SK-N-SH (cell line): ENCODE data around the gene EMX1. TPM values are rescaled to one million over a fixed set of nuclear protein-coding genes. Genes with fewer than 3 reads are reported as not detected.

ENCODE experiments used
- CTCF ChIA-PET: fragments of 300-600, 350-600 bp; formaldehyde crosslinking; extraction: SDS; loops from one replicate; lab custom pipeline; 2021; lab: Yijun Ruan, JAX
- POLR2A ChIA-PET: fragments of 350-600 bp; sonication (Branson Sonifier 250); formaldehyde crosslinking; extraction: SDS; loops from one replicate; lab custom pipeline; 2020; ENCODE audit warnings: antibody characterized with exemption, inconsistent platforms; lab: Yijun Ruan, JAX
- DNase-seq: peaks from one replicate; pipeline ENCODE4 v3.0.0; 2012
- H2AFZ ChIP-seq: fragments of 200-600 bp; sonication (generic); 2 replicates; pipeline ENCODE4 v1.8.1; 2016; ENCODE audit warnings: antibody characterized with exemption, mild to moderate bottlenecking, low read depth
- H3F3A ChIP-seq: fragments of 200-600 bp; sonication (generic); replicated peaks from 2 replicates; pipeline ENCODE3; 2016; ENCODE audit warnings: antibody characterized with exemption, mild to moderate bottlenecking; ENCODE audit not compliant: insufficient read depth
- H3K27ac ChIP-seq, 2 experiments: fragments of 200-500 bp in 1 of 2; fragments of 200-600 bp in 1 of 2; sonication (Bioruptor generic) in 1 of 2; sonication (generic), shearing (Covaris generic) in 1 of 2; 2 replicates each; pipeline versions ENCODE4 v1.5.1 to v1.6.1; 2014 to 2016; ENCODE audit warnings: low read depth in 2 of 2, inconsistent platforms in 1 of 2, low read length in 1 of 2, mild to moderate bottlenecking in 1 of 2, mixed read lengths in 1 of 2
- H3K27me3 ChIP-seq: fragments of 200-600 bp; sonication (generic), shearing (Covaris generic); 2 replicates; pipeline ENCODE4 v1.6.1; 2016; ENCODE audit warnings: mixed run types; ENCODE audit not compliant: insufficient read depth
- H3K36me3 ChIP-seq, 2 experiments: fragments of 200-500 bp in 1 of 2; fragments of 200-600 bp in 1 of 2; sonication (Bioruptor generic) in 1 of 2; sonication (generic) in 1 of 2; replicated peaks in 1 of 2; 2 replicates each; pipeline versions ENCODE3 to v1.5.1; 2014 to 2016; ENCODE audit warnings: low read length in 1 of 2, mild to moderate bottlenecking in 1 of 2; ENCODE audit not compliant: insufficient read depth in 2 of 2, control insufficient read depth in 1 of 2
- H3K4me1 ChIP-seq, 2 experiments: fragments of 200-500 bp in 1 of 2; fragments of 200-600 bp in 1 of 2; sonication (Bioruptor generic) in 1 of 2; sonication (generic), shearing (Covaris generic) in 1 of 2; 2 replicates each; pipeline versions ENCODE4 v1.5.1 to v1.6.1; 2014 to 2016; ENCODE audit warnings: low read depth in 1 of 2, low read length in 1 of 2, mixed run types in 1 of 2; ENCODE audit not compliant: insufficient read depth in 2 of 2, control insufficient read depth in 1 of 2
- H3K4me2 ChIP-seq: fragments of 200-600 bp; sonication (generic), shearing (Covaris generic); 2 replicates; pipeline ENCODE4 v1.6.1; 2017; ENCODE audit warnings: mixed run types
- H3K4me3 ChIP-seq, 2 experiments: fragments of 200-500 bp in 1 of 2; fragments of 200-600 bp in 1 of 2; sonication (Bioruptor generic) in 1 of 2; sonication (generic), shearing (Covaris generic) in 1 of 2; 2 replicates each; pipeline versions ENCODE4 v1.5.1 to v1.8.1; 2014 to 2016; ENCODE audit warnings: low read depth in 2 of 2, inconsistent platforms in 1 of 2, low read length in 1 of 2, mild to moderate bottlenecking in 1 of 2, mixed read lengths in 1 of 2, moderate library complexity in 1 of 2
- H3K79me2 ChIP-seq: fragments of 200-600 bp; sonication (generic); 2 replicates; pipeline ENCODE4 v1.8.1; 2017; ENCODE audit warnings: mild to moderate bottlenecking; ENCODE audit not compliant: insufficient read depth
- H3K9ac ChIP-seq: fragments of 200-600 bp; sonication (generic); 2 replicates; pipeline ENCODE4 v1.6.1; 2017; ENCODE audit warnings: mixed run types
- H3K9me2 ChIP-seq: fragments of 200-600 bp; sonication (generic); 2 replicates; pipeline ENCODE4 v1.6.1; 2017; ENCODE audit warnings: mixed run types
- H3K9me3 ChIP-seq: fragments of 200-600 bp; sonication (generic); 2 replicates; pipeline ENCODE4 v1.6.1; 2017; ENCODE audit warnings: mixed run types, mild to moderate bottlenecking, moderate library complexity
- H4K20me1 ChIP-seq: fragments of 200-600 bp; sonication (generic); 2 replicates; pipeline ENCODE4 v1.6.1; 2017; ENCODE audit warnings: mild to moderate bottlenecking, mixed run types; ENCODE audit not compliant: insufficient read depth
- EP300 ChIP-seq, 2 experiments: IDR thresholded peaks; 2 replicates each; pipeline versions ENCODE4 v1.4.0 to v1.6.1; 2012; ENCODE audit warnings: borderline replicate concordance in 1 of 2, low read depth in 1 of 2, low read length in 1 of 2
- EZH2phosphoT487 ChIP-seq: fragments of 200-600 bp; sonication (generic); IDR thresholded peaks from 2 replicates; pipeline ENCODE4 v1.6.1; 2017; ENCODE audit warnings: low read depth, mixed run types, mild to moderate bottlenecking, antibody characterized with exemption, moderate library complexity, borderline replicate concordance
- FOXM1 ChIP-seq: IDR thresholded peaks from 2 replicates; pipeline ENCODE4 v1.4.0; 2012; ENCODE audit warnings: low read depth, mild to moderate bottlenecking
- JUND ChIP-seq: IDR thresholded peaks from 2 replicates; pipeline ENCODE4 v1.4.0; 2012
- MXI1 ChIP-seq: IDR thresholded peaks from 2 replicates; pipeline ENCODE4 v1.6.1; 2012; ENCODE audit warnings: mild to moderate bottlenecking, low read depth, low read length, improper control_type of control experiment
- NFIC ChIP-seq: IDR thresholded peaks from 2 replicates; pipeline ENCODE4 v1.4.0; 2012; ENCODE audit warnings: borderline replicate concordance
- PBX3 ChIP-seq: IDR thresholded peaks from 2 replicates; pipeline ENCODE4; 2012
- POLR2AphosphoS5 ChIP-seq: IDR thresholded peaks from 2 replicates; pipeline ENCODE4 v1.6.1; 2012; ENCODE audit warnings: low read depth, low read length
- RAD21 ChIP-seq: IDR thresholded peaks from 2 replicates; pipeline ENCODE4 v1.6.1; 2012; ENCODE audit warnings: mild to moderate bottlenecking, low read length
- RCOR1 ChIP-seq: fragments of 150-350 bp; IDR thresholded peaks from 2 replicates; pipeline ENCODE4 v1.6.1; 2017; ENCODE audit warnings: antibody characterized with exemption, low read length
- RXRA ChIP-seq: IDR thresholded peaks from 2 replicates; pipeline ENCODE4 v1.4.0; 2012; ENCODE audit warnings: low read depth, mild to moderate bottlenecking, borderline replicate concordance
- SIN3A ChIP-seq: IDR thresholded peaks from 2 replicates; pipeline ENCODE4 v1.6.1; 2012; ENCODE audit warnings: low read depth, mild to moderate bottlenecking, low read length, moderate library complexity, borderline replicate concordance
- SMC3 ChIP-seq: IDR thresholded peaks from 2 replicates; pipeline ENCODE4 v1.6.1; 2012; ENCODE audit warnings: low read depth, low read length, improper control_type of control experiment
- TCF12 ChIP-seq: IDR thresholded peaks from 2 replicates; pipeline ENCODE4 v1.4.0; 2012
- TEAD4 ChIP-seq: IDR thresholded peaks from 2 replicates; pipeline ENCODE4 v1.4.0; 2012; ENCODE audit warnings: mild to moderate bottlenecking, borderline replicate concordance; ENCODE audit not compliant: insufficient read depth
- USF2 ChIP-seq: fragments of 150-350 bp; IDR thresholded peaks from 2 replicates; pipeline ENCODE4 v1.6.1; 2017; ENCODE audit warnings: antibody characterized with exemption, low read length, low read depth, borderline replicate concordance
- YY1 ChIP-seq: IDR thresholded peaks from 2 replicates; pipeline ENCODE4 v1.4.0; 2012; ENCODE audit warnings: low read depth, mild to moderate bottlenecking
- WGBS: methylation state at CpG from one replicate; pipeline ENCODE4 v1.1.6; 2017; ENCODE audit warnings: low lambda C conversion rate; 5-methylcytosine and 5-hydroxymethylcytosine counted together
- polyA plus RNA-seq, 3 experiments: library from polyadenylated mRNA; depleted of rRNA; stranded (reverse); fragments of >200 nt; gene quantifications; 2 replicates each; pipeline ENCODE4 v1.2.3, GENCODE V29; 2012
- TF ChIP-seq, protein P1 (sequence below): IDR thresholded peaks from 2 replicates; pipeline ENCODE4 v1.4.0; 2012; ENCODE audit warnings: low read depth, borderline replicate concordance
- TF ChIP-seq, protein P2 (sequence below): IDR thresholded peaks from 2 replicates; pipeline ENCODE4 v1.4.0; 2012; ENCODE audit warnings: low read depth
- TF ChIP-seq, protein P3 (sequence below): IDR thresholded peaks from 2 replicates; pipeline ENCODE4 v1.6.1; 2012; ENCODE audit warnings: mild to moderate bottlenecking, low read depth, low read length, moderate library complexity
- TF ChIP-seq, protein P4 (sequence below): fragments of 150-350 bp; IDR thresholded peaks from 2 replicates; pipeline ENCODE4 v1.6.1; 2016; ENCODE audit warnings: mild to moderate bottlenecking, low read depth, low read length

The EMX1 gene
- polyA plus RNA-seq, 1 of the 3 experiments (the other 2 are of a cell fraction), result not detected

DNA sequence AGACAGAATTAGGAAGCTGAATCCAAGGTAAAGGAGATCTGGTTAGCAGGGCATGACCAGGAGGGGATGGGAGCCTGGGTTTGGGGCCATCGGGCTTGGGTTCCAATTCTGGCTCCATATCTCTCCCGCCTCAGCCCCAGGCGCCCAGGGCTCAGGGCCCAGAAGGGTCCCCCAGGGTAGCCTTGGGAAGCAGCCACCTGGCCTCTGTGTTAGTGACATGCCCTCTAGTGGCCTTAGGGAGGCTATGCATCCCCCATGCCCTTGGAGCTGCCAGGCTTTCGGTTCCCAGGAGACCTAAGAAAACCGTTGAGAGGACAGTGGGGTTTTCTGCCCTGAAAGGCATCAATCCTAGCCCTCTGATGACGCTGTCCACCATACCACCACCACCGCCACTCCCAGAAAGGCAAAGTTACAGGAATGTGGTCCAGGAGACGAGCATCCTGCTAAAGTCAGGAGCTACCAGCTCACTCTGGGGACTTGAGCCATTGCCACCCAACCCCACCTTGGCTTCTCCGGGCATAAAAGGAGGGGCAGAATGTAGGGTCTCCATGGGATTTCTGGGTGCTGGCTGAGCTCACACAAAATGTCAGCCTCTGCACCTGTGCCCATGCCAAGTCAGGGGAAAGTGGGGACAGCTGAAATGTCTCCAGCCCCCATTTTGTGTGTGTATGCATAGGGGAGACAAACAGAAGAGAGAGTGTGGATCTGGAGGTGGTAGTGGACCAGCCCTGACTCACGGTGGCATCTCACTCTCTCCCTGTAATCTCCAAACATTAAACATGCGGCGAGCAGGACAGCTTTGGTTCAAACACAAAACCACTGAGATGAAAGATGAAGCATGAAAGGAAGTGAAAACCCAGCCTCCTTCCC, 56.5 kb downstream of the EMX1 start (continued):
- TF ChIP-seq, protein P1, sequence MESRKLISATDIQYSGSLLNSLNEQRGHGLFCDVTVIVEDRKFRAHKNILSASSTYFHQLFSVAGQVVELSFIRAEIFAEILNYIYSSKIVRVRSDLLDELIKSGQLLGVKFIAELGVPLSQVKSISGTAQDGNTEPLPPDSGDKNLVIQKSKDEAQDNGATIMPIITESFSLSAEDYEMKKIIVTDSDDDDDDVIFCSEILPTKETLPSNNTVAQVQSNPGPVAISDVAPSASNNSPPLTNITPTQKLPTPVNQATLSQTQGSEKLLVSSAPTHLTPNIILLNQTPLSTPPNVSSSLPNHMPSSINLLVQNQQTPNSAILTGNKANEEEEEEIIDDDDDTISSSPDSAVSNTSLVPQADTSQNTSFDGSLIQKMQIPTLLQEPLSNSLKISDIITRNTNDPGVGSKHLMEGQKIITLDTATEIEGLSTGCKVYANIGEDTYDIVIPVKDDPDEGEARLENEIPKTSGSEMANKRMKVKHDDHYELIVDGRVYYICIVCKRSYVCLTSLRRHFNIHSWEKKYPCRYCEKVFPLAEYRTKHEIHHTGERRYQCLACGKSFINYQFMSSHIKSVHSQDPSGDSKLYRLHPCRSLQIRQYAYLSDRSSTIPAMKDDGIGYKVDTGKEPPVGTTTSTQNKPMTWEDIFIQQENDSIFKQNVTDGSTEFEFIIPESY, result no peak

DNA sequence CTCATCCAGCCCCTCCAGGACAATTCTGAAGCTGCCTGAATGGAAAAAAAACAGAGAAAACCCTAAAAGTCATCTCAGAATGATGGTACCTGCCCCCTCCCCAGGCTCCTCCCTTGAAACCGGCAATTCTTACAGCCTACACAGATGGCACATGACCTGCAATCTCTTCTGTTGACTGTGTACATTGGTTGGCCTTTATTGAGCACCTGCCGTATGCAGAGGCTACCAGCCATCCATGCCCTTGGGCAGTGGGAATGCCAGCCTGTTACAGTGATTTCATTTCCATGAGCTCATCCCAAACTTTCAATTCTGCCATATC, 57.1 kb downstream of the EMX1 start:
- 90% methylated on average over 2 of the region's 2 CpGs for WGBS
- no peaks in the 10 kb centered on the region for H3F3A ChIP-seq
- DNase-seq, result no peak
- ChIA-PET CTCF (interaction anchor here (0.6 to 5.8 kb wide), 35 partner anchors 9 to 1534 kb away, joined by 3 to 115 read pairs (median 5); partner anchors contain the start of genes EMX1 and SPR), POLR2A (no interaction called here)
- no peaks in the 10 kb centered on the region for H3K36me3 ChIP-seq
- peaks cover 0 to 15% of the 10 kb centered on the region in 2 experiments; a peak in 1 of 4 replicates for H3K4me1 ChIP-seq
- H4K20me1 ChIP-seq, result no peaks in the 10 kb centered on the region
- H2AFZ ChIP-seq, result no peak overlapping the region
- TF ChIP-seq YY1 (no peak), MXI1 (no peak), RAD21 (no peak), EZH2phosphoT487 (no peak), RCOR1 (no peak), JUND (no peak), FOXM1 (no peak), POLR2AphosphoS5 (no peak), SMC3 (no peak), EP300 (IDR thresholded peaks at IDR 0.05; ENCODE audit: borderline replicate concordance in 1 of 2, low read depth in 1 of 2, low read length in 1 of 2) (no peak), PBX3 (no peak), USF2 (no peak), TEAD4 (no peak), TCF12 (no peak), RXRA (no peak), NFIC (no peak), SIN3A (no peak)
- TF ChIP-seq, protein P2, sequence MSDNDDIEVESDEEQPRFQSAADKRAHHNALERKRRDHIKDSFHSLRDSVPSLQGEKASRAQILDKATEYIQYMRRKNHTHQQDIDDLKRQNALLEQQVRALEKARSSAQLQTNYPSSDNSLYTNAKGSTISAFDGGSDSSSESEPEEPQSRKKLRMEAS, result no peak
- TF ChIP-seq, protein P3, sequence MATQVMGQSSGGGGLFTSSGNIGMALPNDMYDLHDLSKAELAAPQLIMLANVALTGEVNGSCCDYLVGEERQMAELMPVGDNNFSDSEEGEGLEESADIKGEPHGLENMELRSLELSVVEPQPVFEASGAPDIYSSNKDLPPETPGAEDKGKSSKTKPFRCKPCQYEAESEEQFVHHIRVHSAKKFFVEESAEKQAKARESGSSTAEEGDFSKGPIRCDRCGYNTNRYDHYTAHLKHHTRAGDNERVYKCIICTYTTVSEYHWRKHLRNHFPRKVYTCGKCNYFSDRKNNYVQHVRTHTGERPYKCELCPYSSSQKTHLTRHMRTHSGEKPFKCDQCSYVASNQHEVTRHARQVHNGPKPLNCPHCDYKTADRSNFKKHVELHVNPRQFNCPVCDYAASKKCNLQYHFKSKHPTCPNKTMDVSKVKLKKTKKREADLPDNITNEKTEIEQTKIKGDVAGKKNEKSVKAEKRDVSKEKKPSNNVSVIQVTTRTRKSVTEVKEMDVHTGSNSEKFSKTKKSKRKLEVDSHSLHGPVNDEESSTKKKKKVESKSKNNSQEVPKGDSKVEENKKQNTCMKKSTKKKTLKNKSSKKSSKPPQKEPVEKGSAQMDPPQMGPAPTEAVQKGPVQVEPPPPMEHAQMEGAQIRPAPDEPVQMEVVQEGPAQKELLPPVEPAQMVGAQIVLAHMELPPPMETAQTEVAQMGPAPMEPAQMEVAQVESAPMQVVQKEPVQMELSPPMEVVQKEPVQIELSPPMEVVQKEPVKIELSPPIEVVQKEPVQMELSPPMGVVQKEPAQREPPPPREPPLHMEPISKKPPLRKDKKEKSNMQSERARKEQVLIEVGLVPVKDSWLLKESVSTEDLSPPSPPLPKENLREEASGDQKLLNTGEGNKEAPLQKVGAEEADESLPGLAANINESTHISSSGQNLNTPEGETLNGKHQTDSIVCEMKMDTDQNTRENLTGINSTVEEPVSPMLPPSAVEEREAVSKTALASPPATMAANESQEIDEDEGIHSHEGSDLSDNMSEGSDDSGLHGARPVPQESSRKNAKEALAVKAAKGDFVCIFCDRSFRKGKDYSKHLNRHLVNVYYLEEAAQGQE, result no peak
- TF ChIP-seq, protein P4, sequence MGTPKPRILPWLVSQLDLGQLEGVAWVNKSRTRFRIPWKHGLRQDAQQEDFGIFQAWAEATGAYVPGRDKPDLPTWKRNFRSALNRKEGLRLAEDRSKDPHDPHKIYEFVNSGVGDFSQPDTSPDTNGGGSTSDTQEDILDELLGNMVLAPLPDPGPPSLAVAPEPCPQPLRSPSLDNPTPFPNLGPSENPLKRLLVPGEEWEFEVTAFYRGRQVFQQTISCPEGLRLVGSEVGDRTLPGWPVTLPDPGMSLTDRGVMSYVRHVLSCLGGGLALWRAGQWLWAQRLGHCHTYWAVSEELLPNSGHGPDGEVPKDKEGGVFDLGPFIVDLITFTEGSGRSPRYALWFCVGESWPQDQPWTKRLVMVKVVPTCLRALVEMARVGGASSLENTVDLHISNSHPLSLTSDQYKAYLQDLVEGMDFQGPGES, result no peak
- no peak overlapping the region for H3K4me2 ChIP-seq
- no peaks in the 10 kb centered on the region for H3K79me2 ChIP-seq
- no peaks in the 10 kb centered on the region for H3K9me2 ChIP-seq
- H3K9ac ChIP-seq, result no peak overlapping the region
- H3K27me3 ChIP-seq, result no peaks in the 10 kb centered on the region
- H3K4me3 ChIP-seq, result no peak overlapping the region
- no peak overlapping the region for H3K27ac ChIP-seq
- no peaks in the 10 kb centered on the region for H3K9me3 ChIP-seq
